Neutrophil (primary cell): Measurements from ENCODE around the gene MCHR1.

Experiments
- H3K27ac ChIP-seq: fragments of 200-600 bp; sonication (generic); 2 replicates; pipeline ENCODE4 v1.5.1; 2016; ENCODE audit warnings: mild to moderate bottlenecking, moderate library complexity
- H3K27me3 ChIP-seq: fragments of 200-600 bp; sonication (generic); 2 replicates; pipeline ENCODE4 v1.6.0; 2016; ENCODE audit warnings: mild to moderate bottlenecking
- H3K36me3 ChIP-seq: fragments of 200-600 bp; sonication (generic); 2 replicates; pipeline ENCODE4 v1.5.1; 2017
- H3K4me1 ChIP-seq, 2 experiments: fragments of 200-600 bp in 1 of 2; sonication (generic) in 1 of 2; 1 replicate in 1 of 2; 2 replicates in 1 of 2; pipeline versions ENCODE4 v1.5.1 to v1.6.1; 2013 to 2016; ENCODE audit warnings: low read depth in 1 of 2, low read length in 1 of 2, mild to moderate bottlenecking in 1 of 2, moderate library complexity in 1 of 2; ENCODE audit not compliant: control insufficient read depth in 1 of 2, insufficient read depth in 1 of 2
- H3K4me3 ChIP-seq, 2 experiments: fragments of 200-600 bp in 1 of 2; sonication (generic) in 1 of 2; 1 replicate in 1 of 2; 2 replicates in 1 of 2; pipeline ENCODE4 v1.5.1; 2013 to 2016; ENCODE audit warnings: low read depth in 1 of 2, low read length in 1 of 2, mild to moderate bottlenecking in 1 of 2, moderate library complexity in 1 of 2
- H3K9me3 ChIP-seq: fragments of 200-600 bp; sonication (generic); 2 replicates; pipeline ENCODE4 v1.5.1; 2016
- CTCF ChIP-seq: fragments of 200-600 bp; sonication (generic); IDR thresholded peaks from 2 replicates; pipeline ENCODE4 v1.5.1; 2016; ENCODE audit warnings: antibody characterized with exemption

The MCHR1 gene

GRCh38 chr22:40635940-40636379 is 43.3 kb upstream of the MCHR1 start:
- Histone ChIP-seq H3K9me3 (no peaks in the 10 kb centered on the region), H3K4me3 (peak overlapping the region; percentile 87 to 92), H3K4me1 (peaks cover 29 to 35% of the 10 kb centered on the region in 2 experiments), H3K27me3 (no peaks in the 10 kb centered on the region), H3K27ac (peak overlapping the region; percentile 94), H3K36me3 (no peaks in the 10 kb centered on the region)
- no peak for TF ChIP-seq CTCF

- no peaks in the 10 kb centered on the region for H3K36me3 ChIP-seq
- no peaks in the 10 kb centered on the region for H3K9me3 ChIP-seq
- peaks cover 29 to 35% of the 10 kb centered on the region in 2 experiments for H3K4me1 ChIP-seq
- H3K27ac ChIP-seq: peak within 1 kb of the TSS; percentile 94
- TF ChIP-seq CTCF: peak; percentile 59
- no peaks in the 10 kb centered on the region for H3K27me3 ChIP-seq
- peak within 1 kb of the TSS; percentile 87 to 92 for H3K4me3 ChIP-seq
Observed at GRCh38 chr22:40636380-40637182, 42.7 kb upstream of the MCHR1 start, which contains the start of gene MRTFA. Gene MRTFA, minus strand, starts transcription at chr22:40636719.

- H3K9me3 ChIP-seq: no peaks in the 10 kb centered on the region
- H3K4me1 ChIP-seq: peaks cover 29 to 35% of the 10 kb centered on the region in 2 experiments
Observed at GRCh38 chr22:40637183-40638150, 41.8 kb upstream of the MCHR1 start.

GRCh38 chr22:40638261-40638660 is 41.0 kb upstream of the MCHR1 start:
- H3K9me3 ChIP-seq: no peaks in the 10 kb centered on the region
- H3K27ac ChIP-seq: peak overlapping the region; percentile 94
- peaks cover 30 to 35% of the 10 kb centered on the region in 2 experiments for H3K4me1 ChIP-seq
- peak overlapping the region; percentile 87 to 92 for H3K4me3 ChIP-seq
- H3K36me3 ChIP-seq: no peaks in the 10 kb centered on the region
- H3K27me3 ChIP-seq: no peaks in the 10 kb centered on the region
- TF ChIP-seq CTCF: no peak

More at GRCh38 chr22:40637183-40638150, 41.8 kb upstream of the MCHR1 start:
- Histone ChIP-seq H3K4me3 (peak overlapping the region; percentile 87 to 92), H3K27ac (peak overlapping the region; percentile 94), H3K36me3 (no peaks in the 10 kb centered on the region), H3K27me3 (no peaks in the 10 kb centered on the region)
- TF ChIP-seq CTCF: no peak

GRCh38 chr22:40641269-40641668 is 38.0 kb upstream of the MCHR1 start:
- Histone ChIP-seq H3K27me3 (no peaks in the 10 kb centered on the region), H3K36me3 (no peaks in the 10 kb centered on the region), H3K27ac (no peak overlapping the region), H3K4me1 (peaks cover 35 to 43% of the 10 kb centered on the region in 2 experiments), H3K9me3 (no peaks in the 10 kb centered on the region), H3K4me3 (no peak overlapping the region)
- TF ChIP-seq CTCF: no peak
